Spleen (tissue), 7 donors: Measurements from ENCODE around the gene CNOT10.

Source experiments
- CTCF ChIP-seq, 11 experiments: fragments of 200-600 bp in 7 of 11; fragments of 450-650 bp in 4 of 11; sonication (generic) in 4 of 11; IDR thresholded peaks in 8 of 11; conservative IDR thresholded peaks in 3 of 11; 1 replicate in 7 of 11; 2 replicates in 4 of 11; pipeline versions ENCODE4 v1.4.0 to v1.8.0; 2016 to 2021; ENCODE audit warnings: antibody characterized with exemption in 11 of 11, inconsistent platforms in 4 of 11, mild to moderate bottlenecking in 1 of 11
- POLR2A ChIP-seq, 3 donors: fragments of 450-650 bp; IDR thresholded peaks; one replicate each; pipeline ENCODE4 v1.5.1; 2017; ENCODE audit warnings: antibody characterized with exemption in 3 of 3, mild to moderate bottlenecking in 1 of 3
- POLR2AphosphoS5 ChIP-seq, 3 donors: sonication (generic); formaldehyde crosslinking; IDR thresholded peaks; one replicate each; pipeline ENCODE4 v1.5.1; 2017; ENCODE audit warnings: antibody characterized with exemption in 3 of 3
- donor health status: DM: no; HTN: no; CAD: no; lungs with moderate emphysema.
- donor health status: DM: no; HTN: no; CAD: no.
- donor health status: DM: no; HTN: no; CAD: no.

GRCh38 chr3:32675164-32675563 is 9.8 kb upstream of the CNOT10 start:
- TF ChIP-seq CTCF (IDR thresholded peaks at IDR 0.05 in 8 of 11, conservative IDR thresholded peaks at IDR 0.05 in 3 of 11) (no peak), POLR2A (IDR thresholded peaks at IDR 0.05) (no peak), POLR2AphosphoS5 (IDR thresholded peaks at IDR 0.05) (no peak)
